Putamen (tissue), 1 donor: ENCODE results near the gene SLC24A2.
"Not testable (repeated sequence)": the region's sequence is repeated elsewhere in the genome, so short reads cannot be mapped to it uniquely, and the experiment has no call there.

Experiments used
- DNase-seq: peaks from one replicate; pipeline ENCODE4 v3.0.0-alpha.2; 2016; ENCODE audit warnings: low spot score

Gene SLC24A2

DNA sequence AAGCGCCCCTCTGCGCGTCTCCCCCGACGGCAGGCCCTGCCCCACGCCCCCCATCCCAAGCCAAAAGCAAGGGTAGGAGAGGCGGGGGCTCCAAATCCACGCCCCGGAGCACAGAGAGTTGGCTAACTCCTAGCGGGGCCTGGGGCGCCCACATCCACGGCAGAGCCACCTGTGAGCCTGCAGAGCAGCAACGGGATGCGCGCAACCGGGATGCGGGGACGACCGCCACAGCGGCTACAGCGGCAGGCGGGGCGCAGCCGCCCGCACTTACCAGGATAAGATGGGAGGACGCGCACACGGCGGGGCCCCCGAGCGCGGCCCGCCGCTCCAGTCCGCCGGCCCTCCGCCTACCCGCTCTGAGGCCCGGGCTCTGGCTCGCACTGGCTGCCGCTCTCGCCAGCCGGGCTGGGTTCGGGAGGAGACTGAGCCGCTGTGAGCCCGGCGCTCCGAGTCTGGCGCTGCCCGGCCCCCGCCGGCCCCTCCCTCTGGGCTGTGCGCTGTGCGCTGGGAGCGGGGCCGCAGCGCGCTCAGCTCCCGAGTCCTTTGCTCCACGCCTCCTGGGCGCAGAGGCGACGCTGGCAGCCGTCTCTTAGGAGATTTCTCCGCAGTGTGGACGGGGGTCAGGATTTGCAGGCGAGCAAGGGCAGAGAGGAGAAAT, at the start of gene SLC24A2:
SLC24A2 (minus strand) TSS at position 424 of the 658 bp plus-strand sequence.
- DNase-seq: peak; percentile 83

DNA sequence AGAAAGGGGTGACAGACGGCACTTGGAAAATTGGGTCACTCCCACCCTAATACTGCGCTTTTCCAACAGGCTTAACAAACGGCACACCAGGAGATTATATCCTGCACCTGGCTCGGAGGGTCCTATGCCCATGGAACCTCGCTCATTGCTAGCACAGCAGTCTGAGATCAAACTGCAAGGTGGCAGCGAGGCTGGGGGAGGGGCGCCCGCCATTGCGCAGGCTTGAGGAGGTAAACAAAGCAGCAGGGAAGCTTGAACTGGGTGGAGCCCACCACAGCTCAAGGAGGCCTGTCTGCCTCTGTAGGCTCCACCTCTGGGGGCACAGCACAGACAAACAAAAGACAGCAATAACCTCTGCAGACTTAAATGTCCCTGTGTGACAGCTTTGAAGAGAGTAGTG, 44.5 kb upstream of the SLC24A2 start:
- DNase-seq: not testable (repeated sequence)

DNA sequence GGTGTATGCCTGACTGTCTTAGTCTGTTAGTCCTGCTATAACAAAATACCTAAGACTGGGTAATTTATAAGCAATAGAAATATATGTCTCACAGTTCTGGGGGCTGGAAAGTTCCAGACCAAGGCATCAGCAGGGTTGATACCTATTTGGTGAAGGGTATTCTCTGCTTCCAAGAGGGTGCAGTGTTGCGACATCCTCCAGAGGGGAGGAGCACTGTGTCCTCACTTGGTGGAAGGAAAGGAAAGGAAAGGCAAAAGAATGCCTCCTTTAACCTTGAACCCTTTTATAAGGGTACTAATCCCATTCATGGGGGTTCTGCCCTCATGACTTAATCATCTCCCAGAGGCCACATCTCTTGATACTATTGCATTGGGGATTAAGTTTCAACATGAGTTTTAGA, 42.0 kb upstream of the SLC24A2 start:
- DNase-seq: no peak

DNA sequence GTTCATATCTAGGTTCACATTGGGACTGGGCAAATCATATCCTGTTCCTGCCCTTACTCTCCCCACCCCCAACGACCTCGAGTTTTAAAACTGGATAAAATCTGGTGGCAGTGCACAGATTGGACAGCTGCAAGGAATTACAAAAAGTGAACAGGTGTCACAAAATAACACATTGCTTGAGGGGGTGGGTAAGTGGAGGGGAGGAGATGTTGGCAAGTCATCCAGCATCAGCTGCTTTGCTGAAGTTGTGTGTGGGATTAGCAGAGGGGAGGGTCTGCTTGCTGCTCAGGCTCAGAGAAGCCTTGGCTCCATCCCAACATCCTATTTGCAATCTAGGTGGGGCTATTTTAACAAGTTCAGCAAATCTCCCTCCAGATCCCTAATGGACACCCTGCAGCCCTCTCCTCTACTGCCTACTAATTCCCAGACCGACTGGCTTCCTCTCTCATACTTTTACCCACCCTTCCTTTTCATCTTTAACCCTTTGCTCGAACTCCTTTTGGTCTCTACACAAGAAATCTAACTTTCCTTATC, 39.8 kb upstream of the SLC24A2 start:
- DNase-seq: no peak

DNA sequence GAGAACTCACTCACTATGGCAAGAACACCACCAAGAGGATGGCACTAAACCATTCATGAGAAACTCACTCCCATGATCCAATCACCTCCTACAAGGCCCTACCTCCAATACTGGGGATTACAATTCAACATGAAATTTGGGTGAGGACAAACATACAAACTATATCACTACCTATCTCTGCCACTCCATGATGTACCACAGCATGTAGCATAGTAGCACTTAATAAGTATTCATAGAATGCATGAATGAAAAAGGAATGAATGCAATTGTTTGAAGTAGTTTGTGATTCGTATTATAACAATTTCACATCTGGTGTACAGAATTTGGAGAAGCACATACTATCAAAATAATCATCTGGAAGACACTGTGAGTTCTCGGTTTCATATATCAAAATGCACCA, 27.9 kb upstream of the SLC24A2 start:
- no peak for DNase-seq

DNA sequence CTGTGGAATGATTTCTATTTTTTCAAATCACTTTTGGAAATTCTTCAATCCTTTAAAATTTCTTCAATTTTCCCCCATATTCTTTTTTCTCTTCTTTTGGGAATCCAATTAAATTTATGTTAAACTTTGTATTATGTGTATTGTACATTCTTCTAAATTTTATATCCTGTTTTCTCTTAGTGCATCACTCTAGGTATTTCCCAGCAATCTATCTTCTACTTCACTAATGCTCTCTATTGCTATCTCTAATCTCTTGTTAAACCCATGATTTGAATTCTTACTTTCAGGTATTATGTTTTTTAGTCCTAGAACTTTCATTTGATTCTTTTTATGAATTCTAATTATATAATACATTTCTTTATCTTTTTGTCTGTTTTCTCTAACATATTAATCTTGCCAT, 23.4 kb upstream of the SLC24A2 start:
- DNase-seq: no peak

DNA sequence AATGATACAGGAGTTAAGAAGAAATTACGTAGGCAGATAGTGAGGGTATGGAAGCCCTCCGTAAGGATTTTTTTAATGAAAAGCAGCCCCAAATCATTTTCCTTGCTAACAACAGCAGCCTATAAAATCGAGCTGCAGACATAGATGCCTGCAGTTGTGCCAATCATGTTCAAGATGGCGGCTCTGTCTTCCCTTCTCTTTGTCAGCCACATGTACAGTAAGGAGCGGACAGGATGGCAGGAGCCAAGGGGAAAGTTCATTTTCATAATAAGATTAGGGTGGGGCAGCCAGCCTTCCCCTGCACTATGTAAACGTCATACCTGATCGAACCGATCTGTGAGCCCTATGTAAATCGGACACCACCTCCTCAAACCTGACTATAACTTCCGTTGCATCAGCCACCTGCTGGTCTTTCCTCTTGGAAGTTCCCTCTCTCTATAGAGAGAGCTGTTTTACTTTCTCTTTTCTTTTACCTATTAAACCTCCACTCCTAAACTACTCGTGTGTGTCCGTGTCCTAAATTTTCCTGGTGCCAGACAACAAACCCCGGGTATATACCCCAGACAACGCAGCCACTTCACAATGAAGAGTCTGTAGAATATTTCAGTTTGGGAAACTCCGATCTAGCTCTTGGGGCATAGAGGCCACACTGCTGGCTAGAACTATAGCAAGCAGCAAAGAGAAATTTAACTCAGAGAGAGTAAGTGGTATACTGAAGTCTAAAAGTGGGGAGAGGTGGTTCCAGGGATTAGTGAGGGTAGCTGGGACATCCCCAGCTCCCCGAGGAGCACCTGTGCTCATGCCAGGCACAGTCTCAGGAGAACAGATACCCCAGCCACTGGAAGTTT, 20.8 kb upstream of the SLC24A2 start:
- DNase-seq: no peak

DNA sequence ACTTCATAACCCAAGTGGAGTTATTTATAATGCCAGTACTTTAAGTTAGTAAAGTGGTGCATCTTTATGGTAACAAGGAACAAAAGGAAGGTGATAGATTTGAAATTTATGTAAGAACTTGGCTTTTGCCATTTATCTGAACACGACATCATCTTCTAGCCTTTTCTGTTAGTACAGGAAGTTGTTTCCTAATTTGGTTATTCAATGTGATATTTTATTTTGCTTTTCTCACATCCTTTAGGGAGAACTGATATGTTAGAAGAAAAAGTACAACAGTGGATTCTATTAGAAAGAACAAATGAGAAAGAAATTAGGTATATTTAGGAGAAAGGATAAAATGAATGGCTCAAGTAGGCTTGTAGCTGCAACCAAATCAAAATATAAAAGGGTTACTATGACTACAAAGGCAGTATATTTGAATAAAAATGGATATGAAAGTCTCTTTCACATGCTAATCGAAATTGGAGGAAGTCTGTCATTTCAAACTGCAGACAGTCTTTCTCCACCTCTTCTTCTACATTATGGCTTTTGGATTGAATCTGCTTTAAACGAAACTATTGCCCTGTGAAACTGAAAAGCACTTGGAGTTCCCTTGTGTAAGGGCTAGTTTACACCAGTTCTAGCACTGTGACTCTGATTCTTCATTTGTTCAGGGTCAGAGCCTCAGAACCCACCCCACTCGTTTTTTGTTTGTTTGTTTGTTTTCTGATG, 18.5 kb upstream of the SLC24A2 start:
- DNase-seq: no peak

DNA sequence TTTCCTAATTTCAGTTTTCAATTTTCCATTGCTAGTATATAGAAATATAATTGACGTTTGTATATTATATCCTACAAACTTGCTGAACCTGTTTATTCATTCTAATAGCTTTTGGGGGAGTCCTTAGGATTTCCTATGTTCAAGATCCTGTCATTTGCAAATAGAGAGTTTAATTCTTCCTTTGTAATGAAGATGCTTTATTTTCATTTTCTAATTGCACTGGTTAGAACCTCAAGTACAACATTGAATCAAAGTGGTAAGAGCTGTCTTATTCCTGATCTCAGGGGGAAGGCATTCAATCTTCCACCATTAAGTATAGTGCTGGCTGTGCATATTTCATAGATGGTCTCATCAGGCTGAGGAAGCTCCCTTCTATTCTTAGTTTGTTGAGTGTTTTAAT, 15.6 kb upstream of the SLC24A2 start:
- no peak for DNase-seq

DNA sequence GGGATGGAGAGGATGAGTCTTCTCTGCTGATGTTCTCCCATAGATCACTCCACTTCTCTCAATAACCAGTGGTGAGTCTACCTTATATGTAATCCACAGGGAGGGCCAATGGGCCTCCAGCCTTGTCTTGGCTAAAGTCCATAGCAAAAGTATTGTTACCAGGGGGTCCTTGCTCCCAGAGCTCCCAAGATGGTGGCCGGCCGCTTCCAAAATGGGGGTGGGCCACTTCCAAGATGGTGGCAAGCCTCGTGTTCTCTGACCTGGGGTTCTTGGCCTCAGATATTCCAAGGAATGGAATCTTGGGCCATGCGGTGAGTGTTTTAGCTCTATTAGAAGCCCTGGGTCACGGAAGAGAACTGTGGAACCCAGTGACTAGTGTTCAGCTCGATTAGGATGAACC, 12.0 kb upstream of the SLC24A2 start:
- no peak for DNase-seq

DNA sequence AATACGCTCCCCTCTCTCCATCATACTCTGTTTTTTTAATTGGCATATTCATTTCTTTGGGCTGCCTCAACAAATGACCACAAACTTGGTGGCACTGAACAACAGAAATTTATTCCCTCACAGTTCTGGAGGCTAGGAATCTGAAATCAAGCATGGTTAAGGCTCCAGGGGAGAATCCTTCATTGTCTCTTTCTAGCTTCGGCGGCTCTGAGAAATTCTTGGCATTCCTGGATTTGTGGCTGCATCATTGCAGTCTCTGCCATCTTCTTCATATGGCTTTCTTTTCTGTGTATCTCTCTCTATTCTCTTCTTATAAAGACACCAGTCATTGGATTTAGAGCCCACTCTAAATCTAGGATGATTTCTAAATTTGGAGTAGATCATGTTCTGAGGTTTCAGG, 10.9 kb upstream of the SLC24A2 start:
- DNase-seq: no peak

DNA sequence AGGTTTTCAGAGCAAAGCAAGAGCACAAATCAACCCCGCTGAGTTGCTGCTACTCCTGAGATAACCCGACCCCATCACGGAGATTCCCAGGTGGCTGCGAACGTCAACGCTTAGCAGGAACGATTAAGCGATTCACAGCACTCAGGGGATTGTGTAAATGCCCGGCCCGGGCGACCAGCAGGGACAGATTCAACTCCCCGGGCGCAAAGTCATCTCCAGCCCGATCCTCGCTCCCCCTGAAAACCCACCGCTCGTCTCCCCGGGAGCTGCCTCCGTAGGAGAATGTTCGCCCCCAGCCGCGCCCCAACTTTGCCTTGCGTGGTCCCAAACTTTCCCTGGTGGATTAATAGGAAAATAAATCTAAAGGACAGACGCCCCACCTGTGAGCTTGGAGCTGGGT, 685 bp downstream of the SLC24A2 start:
- no peak for DNase-seq

DNA sequence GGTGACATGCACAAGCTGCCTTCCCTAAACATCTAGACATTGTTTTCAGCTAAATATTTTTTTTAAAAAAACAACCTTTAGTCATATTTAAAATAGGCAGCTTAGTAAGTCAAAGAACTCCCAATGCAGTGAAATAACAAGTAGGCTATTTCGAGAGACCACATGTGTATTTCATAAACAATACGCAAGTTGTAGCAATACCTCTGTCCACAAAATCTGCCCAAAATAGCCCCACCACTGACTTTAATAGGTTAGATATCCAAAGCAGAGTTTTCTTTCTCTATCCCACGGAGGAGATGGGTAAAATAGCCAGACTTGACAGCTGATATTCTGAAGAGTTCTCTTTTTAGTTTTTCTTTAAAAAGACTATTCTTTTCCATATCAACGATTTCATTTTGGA, 1.2 kb downstream of the SLC24A2 start:
- no peak for DNase-seq

DNA sequence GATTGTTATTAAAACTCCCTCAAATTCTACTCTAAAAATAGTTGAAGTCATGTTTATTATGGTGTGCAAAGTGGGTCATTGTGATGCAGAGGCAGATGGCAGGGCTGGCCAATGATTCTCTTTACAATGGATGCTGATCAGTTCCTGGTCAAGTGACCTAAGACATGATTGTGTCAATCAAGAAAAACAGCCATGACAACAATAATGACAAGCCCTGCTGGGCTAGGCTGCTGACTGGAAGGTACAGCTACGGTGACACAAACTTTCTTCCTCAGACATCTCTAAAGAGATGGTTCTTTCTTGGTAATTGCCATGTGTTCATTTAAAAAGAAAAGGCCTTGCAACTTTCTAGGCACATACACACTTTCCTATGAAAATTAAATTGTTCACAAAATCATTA, 3.6 kb downstream of the SLC24A2 start:
- peak; percentile 76 for DNase-seq

DNA sequence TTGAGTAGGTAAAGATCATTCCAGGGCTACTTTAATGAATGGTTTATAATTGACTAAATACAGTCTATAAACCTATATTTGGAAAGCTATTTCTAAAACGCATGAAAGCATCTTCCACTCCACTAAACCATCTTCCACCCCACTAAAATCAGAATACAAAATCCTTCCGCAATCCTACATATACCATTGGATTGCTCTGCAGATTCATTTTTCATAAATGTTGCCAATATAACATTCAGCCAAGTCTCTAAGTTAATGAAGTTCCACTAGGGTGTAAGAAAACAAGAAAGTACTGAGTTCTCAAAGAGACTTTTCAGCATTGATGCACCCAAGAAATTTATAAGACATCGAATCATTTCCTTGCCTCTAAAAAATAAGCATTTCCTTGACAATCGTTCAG, 4.7 kb downstream of the SLC24A2 start:
- no peak for DNase-seq

DNA sequence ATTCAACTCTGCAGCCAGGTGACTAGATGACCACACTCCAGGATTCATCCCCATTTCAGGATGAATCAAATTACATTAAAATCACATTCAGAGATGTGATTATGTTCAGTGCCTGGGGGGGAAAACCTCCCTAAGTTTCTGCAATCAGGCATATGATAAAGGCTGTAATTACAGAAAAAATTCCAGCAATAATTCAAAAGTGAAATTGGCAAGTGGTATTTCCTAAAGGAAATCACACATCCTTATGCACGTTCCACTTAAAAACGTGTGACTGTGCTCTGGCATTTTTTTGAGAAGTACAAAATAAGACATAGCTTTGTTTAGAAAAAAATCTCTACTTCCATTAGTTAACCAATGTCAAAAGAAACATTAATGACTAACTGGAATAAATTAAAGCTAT, 5.3 kb downstream of the SLC24A2 start:
- DNase-seq: no peak

DNA sequence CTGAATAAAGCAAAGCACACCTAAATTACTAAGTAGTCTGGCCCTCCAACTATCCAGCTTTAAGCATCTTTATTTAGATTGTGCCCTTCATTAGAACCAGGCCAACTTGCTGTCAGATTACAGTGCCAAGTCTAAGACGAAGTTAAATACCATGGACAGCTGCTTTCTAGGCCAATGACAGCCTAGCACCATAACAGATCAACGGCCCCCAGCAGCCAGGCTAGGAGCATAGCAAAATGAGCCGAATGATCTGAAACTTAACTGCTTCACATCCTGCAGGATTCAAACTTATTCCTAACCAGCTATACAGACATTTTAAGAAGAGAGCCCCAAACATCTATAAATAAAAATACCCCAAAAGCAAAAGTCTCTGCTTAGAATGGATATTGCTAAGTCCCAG, 6.8 kb downstream of the SLC24A2 start:
- DNase-seq: no peak

DNA sequence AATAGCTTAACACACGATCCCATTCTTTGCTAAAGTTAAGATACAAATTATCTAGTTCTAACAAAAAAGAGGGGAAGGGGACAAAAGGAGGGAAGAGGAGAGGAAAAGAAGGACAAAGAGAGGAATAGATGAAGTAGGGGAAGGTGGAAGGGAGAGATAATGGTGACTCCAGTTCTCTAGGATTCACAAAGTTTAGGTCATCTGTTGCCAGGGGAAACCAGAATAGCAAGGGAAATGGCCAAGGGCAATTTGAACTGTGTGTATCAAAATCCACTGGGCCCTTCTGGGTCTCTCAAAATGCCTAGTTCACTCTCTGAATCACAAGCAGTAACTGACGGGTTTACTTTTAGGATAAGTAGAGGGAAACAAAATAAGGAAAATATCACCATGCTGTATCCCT, 7.6 kb downstream of the SLC24A2 start:
- DNase-seq: no peak

DNA sequence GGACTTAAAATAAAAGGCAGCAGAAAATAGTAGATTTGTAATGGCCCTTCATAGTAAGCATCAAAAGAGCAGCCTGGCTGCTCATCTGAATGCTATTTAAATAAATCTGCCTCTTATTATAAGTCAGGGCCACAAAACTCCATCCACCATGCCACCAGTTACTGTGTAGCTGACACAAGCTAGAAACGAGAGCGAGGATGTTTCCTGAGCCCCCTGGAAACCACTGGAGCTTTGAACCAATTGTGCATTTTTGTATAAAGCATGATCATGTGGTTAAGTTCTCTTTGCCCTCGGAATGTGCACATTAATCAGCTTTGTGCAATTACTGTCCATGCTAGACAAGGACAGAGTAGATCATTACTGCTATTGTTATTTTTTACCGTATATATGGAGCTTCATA, 17.4 kb downstream of the SLC24A2 start:
- no peak for DNase-seq

DNA sequence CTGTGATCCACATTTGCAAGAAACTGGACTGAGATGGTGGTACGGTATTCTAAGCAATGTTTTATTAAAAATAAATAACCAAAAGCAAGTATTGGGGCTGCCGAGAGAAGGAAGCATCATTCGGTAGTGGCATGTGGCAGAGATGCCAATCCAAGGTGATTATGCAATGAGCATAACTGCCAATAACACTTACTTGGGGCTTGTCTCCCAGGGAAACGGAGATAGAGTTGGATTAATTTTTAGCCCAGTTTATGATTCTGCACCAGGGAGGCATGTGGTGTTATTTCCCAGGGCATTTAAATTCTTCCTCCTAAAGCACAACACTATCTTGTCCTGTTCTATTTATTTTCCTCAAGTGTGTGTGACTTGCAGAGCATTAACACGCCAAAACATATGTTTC, 17.9 kb downstream of the SLC24A2 start:
- no peak for DNase-seq

DNA sequence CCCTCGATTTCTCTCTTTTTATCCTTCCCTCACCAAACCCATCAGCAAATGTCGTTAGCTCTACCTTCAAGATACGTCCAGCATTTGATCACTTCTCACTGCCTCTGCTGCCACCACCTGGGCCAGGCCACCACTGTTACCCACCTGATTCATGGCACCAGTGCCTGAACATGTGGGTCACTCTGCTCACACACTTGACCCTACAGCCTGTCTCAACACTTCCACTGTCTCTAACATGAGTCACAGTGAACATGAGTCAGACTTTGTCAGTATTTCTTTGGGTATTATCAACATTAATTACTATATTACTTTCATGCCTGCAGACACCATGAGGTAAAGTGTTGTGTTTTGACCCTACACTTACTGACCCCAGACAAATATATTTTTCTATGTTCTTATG, 19.6 kb downstream of the SLC24A2 start:
- DNase-seq: no peak

DNA sequence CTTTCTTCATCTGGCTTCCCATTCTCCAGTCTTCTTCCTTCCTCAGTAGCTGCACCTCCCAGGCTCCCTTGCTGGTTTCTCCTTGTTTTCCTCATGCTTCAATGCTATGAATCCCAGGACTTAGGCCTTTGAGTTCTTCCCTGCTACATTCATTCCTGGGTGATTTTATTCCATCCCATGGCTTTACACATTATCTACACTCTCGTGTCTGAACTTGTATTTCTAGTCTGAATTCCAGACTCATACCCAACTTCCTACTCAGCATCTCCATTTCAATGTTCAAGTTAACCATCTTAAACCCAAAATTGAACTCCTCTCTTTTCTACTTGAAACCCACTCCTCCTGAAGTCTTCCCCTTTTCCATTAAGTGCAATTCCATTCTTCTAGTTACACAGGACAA, 20.0 kb downstream of the SLC24A2 start:
- DNase-seq: no peak

DNA sequence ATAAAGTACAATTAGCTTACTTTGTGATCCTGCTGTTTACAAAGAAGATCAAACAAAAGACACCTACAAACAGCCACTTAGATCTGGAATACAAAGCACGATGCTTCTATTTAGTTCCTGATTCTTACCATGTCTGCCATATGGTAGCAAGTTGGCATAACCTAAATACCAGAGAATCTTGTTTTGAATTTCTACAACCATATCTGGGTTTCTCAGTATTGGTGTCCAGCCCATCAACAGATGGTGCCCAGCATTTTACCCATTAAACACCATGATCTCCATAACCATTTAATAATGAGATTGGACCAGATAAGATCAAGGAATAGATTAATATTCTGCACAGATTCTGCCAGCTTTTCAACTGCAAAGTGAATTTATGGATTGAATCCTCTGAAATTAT, 29.8 kb downstream of the SLC24A2 start:
- no peak for DNase-seq
